Measurements from ENCODE around the gene STARD13.
A peak's percentile ranks its signal among the peaks of the same experiment; 100 is the strongest.

Gene STARD13

GRCh38 chr13:33079960-33080359 lies 205.6 kb downstream of the STARD13 start:
- DNase-seq (ENCODE audit: insufficient read length, low spot score) (no peak), FAIRE-seq (no peak)
- no peak for TF ChIP-seq POLR2A (IDR thresholded peaks at IDR 0.05; ENCODE audit: low read depth, low read length)

GRCh38 chr13:33078263-33078662 lies 207.3 kb downstream of the STARD13 start:
- no peak for TF ChIP-seq POLR2A (IDR thresholded peaks at IDR 0.05; ENCODE audit: low read depth, low read length)
- FAIRE-seq (no peak), DNase-seq (ENCODE audit: insufficient read length, low spot score) (no peak)

- DNase-seq (ENCODE audit: insufficient read length, low spot score) (no peak), FAIRE-seq (no peak)
- no peak for TF ChIP-seq POLR2A (IDR thresholded peaks at IDR 0.05; ENCODE audit: low read depth, low read length)
Measured at GRCh38 chr13:33076001-33076992, 209.3 kb downstream of the STARD13 start.

- no peak for FAIRE-seq
- DNase-seq (ENCODE audit: insufficient read length, low spot score): no peak
- no peak for TF ChIP-seq POLR2A (IDR thresholded peaks at IDR 0.05; ENCODE audit: low read depth, low read length)
Measured at GRCh38 chr13:33073338-33073737, 212.2 kb downstream of the STARD13 start.

GRCh38 chr13:33072759-33073158 lies 212.8 kb downstream of the STARD13 start:
- TF ChIP-seq POLR2A (IDR thresholded peaks at IDR 0.05; ENCODE audit: low read depth, low read length): no peak
- DNase-seq (ENCODE audit: insufficient read length, low spot score) (no peak), FAIRE-seq (no peak)

GRCh38 chr13:33072282-33072681 lies 213.3 kb downstream of the STARD13 start:
- no peak for DNase-seq (ENCODE audit: insufficient read length, low spot score)
- TF ChIP-seq POLR2A (IDR thresholded peaks at IDR 0.05; ENCODE audit: low read depth, low read length): no peak
- FAIRE-seq: no peak

GRCh38 chr13:33070713-33071112 lies 214.8 kb downstream of the STARD13 start:
- no peak for FAIRE-seq
- no peak for DNase-seq (ENCODE audit: insufficient read length, low spot score)
- TF ChIP-seq POLR2A (IDR thresholded peaks at IDR 0.05; ENCODE audit: low read depth, low read length): no peak

GRCh38 chr13:33069365-33069764 lies 216.2 kb downstream of the STARD13 start:
- DNase-seq (ENCODE audit: insufficient read length, low spot score) (no peak), FAIRE-seq (no peak)
- TF ChIP-seq POLR2A (IDR thresholded peaks at IDR 0.05; ENCODE audit: low read depth, low read length): no peak

GRCh38 chr13:33066329-33066728 lies 219.2 kb downstream of the STARD13 start:
- TF ChIP-seq POLR2A (IDR thresholded peaks at IDR 0.05; ENCODE audit: low read depth, low read length): no peak
- FAIRE-seq (no peak), DNase-seq (ENCODE audit: insufficient read length, low spot score) (no peak)

GRCh38 chr13:33060815-33061214 lies 224.7 kb downstream of the STARD13 start:
- no peak for DNase-seq (ENCODE audit: insufficient read length, low spot score)
- FAIRE-seq: no peak
- no peak for TF ChIP-seq POLR2A (IDR thresholded peaks at IDR 0.05; ENCODE audit: low read depth, low read length)

GRCh38 chr13:33058776-33059327 lies 226.7 kb downstream of the STARD13 start:
- no peak for FAIRE-seq
- DNase-seq (ENCODE audit: insufficient read length, low spot score): no peak
- no peak for TF ChIP-seq POLR2A (IDR thresholded peaks at IDR 0.05; ENCODE audit: low read depth, low read length)

- DNase-seq (ENCODE audit: insufficient read length, low spot score) (peak; percentile 15), FAIRE-seq (no peak)
- no peak for TF ChIP-seq POLR2A (IDR thresholded peaks at IDR 0.05; ENCODE audit: low read depth, low read length)
Measured at GRCh38 chr13:33057019-33057780, 228.4 kb downstream of the STARD13 start.

GRCh38 chr13:33053397-33054066 lies 232.0 kb downstream of the STARD13 start:
- FAIRE-seq: no peak
- no peak for DNase-seq (ENCODE audit: insufficient read length, low spot score)

More at GRCh38 chr13:33053397-33054066, 232.0 kb downstream of the STARD13 start:
- TF ChIP-seq POLR2A (IDR thresholded peaks at IDR 0.05; ENCODE audit: low read depth, low read length): no peak

All from H54 (cell line).